Eye (tissue), 1 donor: Measurements from ENCODE around the gene FREM1.

Experiments used
- DNase-seq: peaks from one replicate; pipeline ENCODE4 v3.0.0-alpha.2; 2015

Gene FREM1

GRCh38 chr9:14868772-14869583, 41.2 kb downstream of the FREM1 start:
- DNase-seq, result peak; percentile 46

GRCh38 chr9:14868418-14868771, 41.8 kb downstream of the FREM1 start:
- DNase-seq, result no peak

- no peak for DNase-seq
Measured at GRCh38 chr9:14866200-14866749, 44.0 kb downstream of the FREM1 start.

- DNase-seq, result no peak
Measured at GRCh38 chr9:14864309-14864708, 45.9 kb downstream of the FREM1 start.

GRCh38 chr9:14863402-14863801, 46.8 kb downstream of the FREM1 start:
- DNase-seq, result no peak

- no peak for DNase-seq
Measured at GRCh38 chr9:14857449-14858305, 52.6 kb downstream of the FREM1 start.

GRCh38 chr9:14849851-14850250, 60.4 kb downstream of the FREM1 start:
- no peak for DNase-seq

GRCh38 chr9:14849296-14849695, 60.9 kb downstream of the FREM1 start:
- no peak for DNase-seq

- DNase-seq, result peak; percentile 75
Measured at GRCh38 chr9:14846871-14847311, 63.3 kb downstream of the FREM1 start.

- DNase-seq, result no peak
Measured at GRCh38 chr9:14843163-14843562, 67.1 kb downstream of the FREM1 start.

GRCh38 chr9:14842269-14842668, 68.0 kb downstream of the FREM1 start:
- DNase-seq, result no peak

GRCh38 chr9:14838701-14839100, 71.5 kb downstream of the FREM1 start:
- DNase-seq, result no peak

GRCh38 chr9:14836885-14837284, 73.3 kb downstream of the FREM1 start:
- DNase-seq, result no peak

- DNase-seq, result no peak
Measured at GRCh38 chr9:14831661-14832060, 78.6 kb downstream of the FREM1 start.

- no peak for DNase-seq
Measured at GRCh38 chr9:14831074-14831473, 79.2 kb downstream of the FREM1 start.

GRCh38 chr9:14830057-14830456, 80.2 kb downstream of the FREM1 start:
- no peak for DNase-seq

GRCh38 chr9:14829204-14829603, 81.0 kb downstream of the FREM1 start:
- no peak for DNase-seq

- DNase-seq, result no peak
Measured at GRCh38 chr9:14827805-14828204, 82.4 kb downstream of the FREM1 start.

- no peak for DNase-seq
Measured at GRCh38 chr9:14824481-14824880, 85.7 kb downstream of the FREM1 start.

- no peak for DNase-seq
Measured at GRCh38 chr9:14823800-14824199, 86.4 kb downstream of the FREM1 start.

GRCh38 chr9:14822666-14823065, 87.6 kb downstream of the FREM1 start:
- no peak for DNase-seq

- DNase-seq, result peak; percentile 4
Measured at GRCh38 chr9:14819183-14819582, 91.0 kb downstream of the FREM1 start.

GRCh38 chr9:14814249-14814628, 96.0 kb downstream of the FREM1 start:
- DNase-seq, result no peak
